ENCODE measurements around the gene RSBN1L. TPM values are rescaled to one million over a fixed set of nuclear protein-coding genes. Genes with fewer than 3 reads are reported as not detected.
"Not testable (repeated sequence)": the region's sequence is repeated elsewhere in the genome, so short reads cannot be mapped to it uniquely, and the experiment has no call there.

The RSBN1L gene
- total RNA-seq, 4 donors from 2014 or later, result 30.6 to 43.9 (median 36.9) TPM

DNA sequence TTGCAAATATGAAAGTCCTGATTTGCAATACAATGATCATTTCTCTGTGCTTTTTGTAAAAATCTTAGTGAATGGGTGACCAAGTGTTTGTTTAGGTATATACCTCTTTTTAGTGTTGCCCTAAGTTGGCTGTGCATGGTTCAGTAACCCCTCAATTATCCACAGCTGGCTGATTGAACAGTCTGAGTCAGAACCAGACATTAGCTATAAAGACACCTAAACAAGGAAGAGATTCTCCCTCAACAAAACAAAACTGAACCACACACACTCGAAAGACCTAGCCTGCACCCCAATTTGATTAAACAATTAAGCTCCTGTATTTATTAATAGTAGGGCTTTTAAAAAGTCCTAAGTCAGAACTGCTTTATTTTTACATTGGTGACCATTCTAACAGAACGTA, 2.8 kb downstream of the RSBN1L start:
- 36 to 38% methylated on average over 2 of the region's 2 CpGs for WGBS, 2 donors
- no peaks in the 10 kb centered on the region for H3K9me3 ChIP-seq
- H3K27me3 ChIP-seq, result no peaks in the 10 kb centered on the region
- no peak for TF ChIP-seq POLR2A (IDR thresholded peaks at IDR 0.05)
- TF ChIP-seq CTCF (IDR thresholded peaks at IDR 0.05), result no peak
- H3K36me3 ChIP-seq, result no peaks in the 10 kb centered on the region
- H3K4me1 ChIP-seq, result peaks cover 28 to 37% of the 10 kb centered on the region in 2 donors
- peak overlapping the region; percentile 97 to 100 (median 97) for H3K27ac ChIP-seq
- DNase-seq, result no peak
- H3K4me3 ChIP-seq (replicated peaks in 1 of 3), result no peak overlapping the region
- intact Hi-C loops (cut with DNase I), result no loop called here

GRCh38 chr7:77702513-77702912, 6.3 kb downstream of the RSBN1L start:
- no peak for TF ChIP-seq CTCF (IDR thresholded peaks at IDR 0.05)
- TF ChIP-seq POLR2A (IDR thresholded peaks at IDR 0.05), result no peak
- intact Hi-C loops (cut with DNase I), result no loop called here
- 79 to 94% methylated on average over 2 of the region's 2 CpGs for WGBS, 2 donors
- H3K27ac ChIP-seq, result peak overlapping the region in 2 of 3 donors; percentile 12 to 24
- H3K4me1 ChIP-seq, result peaks cover 30 to 33% of the 10 kb centered on the region in 2 donors
- H3K9me3 ChIP-seq, result no peaks in the 10 kb centered on the region
- DNase-seq, result no peak
- no peaks in the 10 kb centered on the region for H3K27me3 ChIP-seq
- no peaks in the 10 kb centered on the region for H3K36me3 ChIP-seq
- H3K4me3 ChIP-seq (replicated peaks in 1 of 3), result no peak overlapping the region

GRCh38 chr7:77702968-77703472, 6.8 kb downstream of the RSBN1L start:
- no peak overlapping the region for H3K4me3 ChIP-seq (replicated peaks in 1 of 3)
- H3K27ac ChIP-seq, result peak overlapping the region in 2 of 3 donors; percentile 12 to 24
- intact Hi-C loops (cut with DNase I), result no loop called here
- DNase-seq, result no peak
- H3K36me3 ChIP-seq, result no peaks in the 10 kb centered on the region
- TF ChIP-seq POLR2A (IDR thresholded peaks at IDR 0.05), result no peak
- TF ChIP-seq CTCF (IDR thresholded peaks at IDR 0.05), result no peak
- no peaks in the 10 kb centered on the region for H3K9me3 ChIP-seq
- WGBS, 2 donors, result 91 to 92% methylated on average over 3 of the region's 3 CpGs
- no peaks in the 10 kb centered on the region for H3K27me3 ChIP-seq
- H3K4me1 ChIP-seq, result peaks cover 33 to 34% of the 10 kb centered on the region in 2 donors

- H3K27ac ChIP-seq; H3K36me3 ChIP-seq; DNase-seq; H3K9me3 ChIP-seq; H3K27me3 ChIP-seq; intact Hi-C loops (cut with DNase I); H3K4me3 ChIP-seq (replicated peaks in 1 of 3): not testable (repeated sequence)
- H3K4me1 ChIP-seq, result peaks cover 32 to 33% of the 10 kb centered on the region in 2 donors
- WGBS, 2 donors, result 89 to 95% methylated on average over 9 of the region's 9 CpGs
Measured at GRCh38 chr7:77703669-77704068, 7.4 kb downstream of the RSBN1L start.

DNA sequence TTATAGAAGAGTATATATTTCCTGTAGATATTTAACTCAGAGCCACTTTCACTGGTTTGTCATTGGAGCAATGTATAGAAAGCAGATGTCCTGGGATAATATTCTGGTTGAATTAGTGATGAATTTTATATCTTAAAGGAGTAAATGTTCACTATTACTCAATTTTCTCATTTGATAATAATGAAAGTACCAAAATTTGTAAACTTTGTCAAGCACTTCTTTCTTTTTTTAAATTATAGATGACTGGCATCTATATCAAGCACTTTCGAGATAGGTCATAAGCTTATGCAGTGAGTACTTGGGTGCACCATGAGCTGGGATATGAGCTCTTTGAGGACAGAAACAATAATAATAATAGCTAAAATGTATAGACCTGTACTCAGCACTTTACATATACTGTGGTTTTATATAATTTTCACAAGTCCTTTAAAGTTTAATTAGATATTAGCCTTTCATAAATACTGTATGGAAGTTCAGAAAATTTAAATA, 11.3 kb downstream of the RSBN1L start:
- intact Hi-C loops (cut with DNase I), result no loop called here
- Histone ChIP-seq H3K27ac (no peak overlapping the region), H3K36me3 (no peaks in the 10 kb centered on the region), H3K4me1 (peaks cover 11 to 16% of the 10 kb centered on the region in 2 donors), H3K4me3 (replicated peaks in 1 of 3) (no peak overlapping the region), H3K9me3 (no peaks in the 10 kb centered on the region), H3K27me3 (no peaks in the 10 kb centered on the region)
- no peak for DNase-seq
- WGBS, 2 donors, result 92 to 95% methylated on average over 1 of the region's 1 CpG
- TF ChIP-seq POLR2A (IDR thresholded peaks at IDR 0.05) (no peak), CTCF (IDR thresholded peaks at IDR 0.05) (no peak)

Data from thyroid gland (tissue), 4 donors.